WERI-Rb-1 (cell line): ENCODE measurements around the gene SRRT.

Experiments
- DNase-seq: peaks from one replicate; pipeline ENCODE4 v3.0.0-alpha.2; 2020
- H3K27ac ChIP-seq: fragments of 250-450 bp; sonication (Bioruptor Pico); 2 replicates; pipeline ENCODE4 v1.5.1; 2020; ENCODE audit warnings: mild to moderate bottlenecking, moderate library complexity
- H3K27me3 ChIP-seq: fragments of 250-450 bp; sonication (Bioruptor Pico); 2 replicates; pipeline ENCODE4 v1.5.1; 2021; ENCODE audit warnings: mild to moderate bottlenecking, low read depth, moderate library complexity; ENCODE audit not compliant: insufficient read depth, severe bottlenecking
- H3K36me3 ChIP-seq: fragments of 250-450 bp; sonication (Bioruptor Pico); 2 replicates; pipeline ENCODE4 v1.5.1; 2020; ENCODE audit warnings: mild to moderate bottlenecking, moderate library complexity
- H3K4me3 ChIP-seq: 2 replicates; pipeline ENCODE4 v1.5.1; 2011; ENCODE audit warnings: low read depth, mild to moderate bottlenecking, control low read depth, low read length
- H3K9me3 ChIP-seq: fragments of 250-450 bp; sonication (Bioruptor Pico); 2 replicates; pipeline ENCODE4 v1.5.1; 2021; ENCODE audit warnings: mild to moderate bottlenecking, moderate library complexity; ENCODE audit not compliant: severe bottlenecking
- CTCF ChIP-seq: IDR thresholded peaks from 2 replicates; pipeline ENCODE4 v1.5.1; 2011; ENCODE audit warnings: low read depth, mild to moderate bottlenecking, control low read depth, inconsistent platforms, low read length

The SRRT gene

GRCh38 chr7:100860702-100861615, 13.9 kb upstream of the SRRT start:
- Histone ChIP-seq H3K4me3 (no peak overlapping the region), H3K36me3 (no peaks in the 10 kb centered on the region), H3K9me3 (no peaks in the 10 kb centered on the region), H3K27ac (no peak overlapping the region), H3K27me3 (no peaks in the 10 kb centered on the region)
- no peak for DNase-seq
- TF ChIP-seq CTCF: no peak

- no peak for DNase-seq
- H3K4me3 ChIP-seq: no peak overlapping the region
- no peak for TF ChIP-seq CTCF
- H3K27ac ChIP-seq: no peak overlapping the region
- H3K27me3 ChIP-seq: no peaks in the 10 kb centered on the region
- H3K9me3 ChIP-seq: no peaks in the 10 kb centered on the region
- H3K36me3 ChIP-seq: no peaks in the 10 kb centered on the region
Observed at GRCh38 chr7:100861616-100861985, 13.3 kb upstream of the SRRT start.

GRCh38 chr7:100863406-100863950, 11.4 kb upstream of the SRRT start:
- no peaks in the 10 kb centered on the region for H3K9me3 ChIP-seq
- no peak for TF ChIP-seq CTCF
- H3K27me3 ChIP-seq: no peaks in the 10 kb centered on the region
- H3K27ac ChIP-seq: no peak overlapping the region
- DNase-seq: no peak
- no peaks in the 10 kb centered on the region for H3K36me3 ChIP-seq
- no peak overlapping the region for H3K4me3 ChIP-seq

GRCh38 chr7:100864263-100864845, 10.5 kb upstream of the SRRT start:
- TF ChIP-seq CTCF: no peak
- H3K27me3 ChIP-seq: no peaks in the 10 kb centered on the region
- no peaks in the 10 kb centered on the region for H3K36me3 ChIP-seq
- no peak overlapping the region for H3K4me3 ChIP-seq
- no peak for DNase-seq
- H3K27ac ChIP-seq: no peak overlapping the region
- no peaks in the 10 kb centered on the region for H3K9me3 ChIP-seq

- no peak overlapping the region for H3K27ac ChIP-seq
- no peaks in the 10 kb centered on the region for H3K36me3 ChIP-seq
- H3K27me3 ChIP-seq: no peaks in the 10 kb centered on the region
- no peak overlapping the region for H3K4me3 ChIP-seq
- DNase-seq: no peak
- no peak for TF ChIP-seq CTCF
- H3K9me3 ChIP-seq: no peaks in the 10 kb centered on the region
Observed at GRCh38 chr7:100865372-100865911, 9.5 kb upstream of the SRRT start.
